WTC11 (cell line): ENCODE results near the gene AGER. TPM values are rescaled to one million over a fixed set of nuclear protein-coding genes. Genes with fewer than 3 reads are reported as not detected.

Experiments used
- ATAC-seq: fragments of 200-7000 bp; cut with Tn5 transposase; 2 replicates; pipeline ENCODE4 v1.10.0; 2021; ENCODE audit warnings: mild to moderate bottlenecking, moderate library complexity
- CTCF ChIA-PET: fragments of 300-600 bp; sonication (Branson Sonifier 250); formaldehyde crosslinking; loops from one replicate; lab custom pipeline; 2021; ENCODE audit warnings: antibody characterized with exemption; lab: Charles Lee
- POLR2A ChIA-PET: fragments of 350-600 bp; sonication (Branson Sonifier 250); formaldehyde crosslinking; loops from one replicate; lab custom pipeline; 2021; ENCODE audit warnings: antibody characterized with exemption; lab: Charles Lee
- DNase-seq: peaks from one replicate; pipeline ENCODE4 v3.0.0; 2021; ENCODE audit warnings: low spot score
- H3K27ac Mint-ChIP-seq: 2 replicates; pipeline ENCODE4 v1.8.0; 2021; ENCODE audit warnings: mixed read lengths
- H3K27me3 Mint-ChIP-seq: 2 replicates; pipeline ENCODE4 v1.8.0; 2021; ENCODE audit warnings: low read depth, mild to moderate bottlenecking, moderate library complexity, mixed read lengths
- H3K36me3 Mint-ChIP-seq: 2 replicates; pipeline ENCODE4 v1.8.0; 2021; ENCODE audit warnings: mixed read lengths
- H3K4me1 Mint-ChIP-seq: 2 replicates; pipeline ENCODE4 v1.8.0; 2022; ENCODE audit warnings: mixed read lengths
- H3K4me3 Mint-ChIP-seq: 2 replicates; pipeline ENCODE4 v1.8.0; 2021; ENCODE audit warnings: mild to moderate bottlenecking, moderate library complexity, mixed read lengths
- H3K9me3 Mint-ChIP-seq: 2 replicates; pipeline ENCODE4 v1.8.0; 2021; ENCODE audit warnings: mixed read lengths
- CREM ChIP-seq: sonication (generic); formaldehyde crosslinking; IDR thresholded peaks from 2 replicates; pipeline ENCODE4 v1.8.1; 2022; ENCODE audit warnings: mild to moderate bottlenecking, missing genetic modification reagents, moderate library complexity
- ERG ChIP-seq: fragments of 250-450 bp; sonication (Bioruptor Pico); IDR thresholded peaks from 2 replicates; pipeline ENCODE4 v1.8.0; 2021; ENCODE audit warnings: mild to moderate bottlenecking
- FOXJ3 ChIP-seq: sonication (generic); formaldehyde crosslinking; IDR thresholded peaks from 2 replicates; pipeline ENCODE4 v1.9.0; 2021; ENCODE audit warnings: missing genetic modification reagents, mild to moderate bottlenecking, borderline replicate concordance
- FOXP4 ChIP-seq: sonication (generic); formaldehyde crosslinking; IDR thresholded peaks from 2 replicates; pipeline ENCODE4 v1.8.0; 2022; ENCODE audit warnings: mild to moderate bottlenecking, missing genetic modification reagents
- IRF2 ChIP-seq: sonication (generic); formaldehyde crosslinking; IDR thresholded peaks from 2 replicates; pipeline ENCODE4 v1.8.0; 2022; ENCODE audit warnings: low read depth, missing genetic modification reagents, borderline replicate concordance
- JUN ChIP-seq: sonication (generic); formaldehyde crosslinking; IDR thresholded peaks from 2 replicates; pipeline ENCODE4 v1.8.0; 2023; ENCODE audit warnings: mild to moderate bottlenecking, missing genetic modification reagents
- MAX ChIP-seq: sonication (generic); formaldehyde crosslinking; IDR thresholded peaks from 2 replicates; pipeline ENCODE4 v1.8.0; 2022; ENCODE audit warnings: mild to moderate bottlenecking, missing genetic modification reagents
- NFYB ChIP-seq: sonication (generic); formaldehyde crosslinking; conservative IDR thresholded peaks from 2 replicates; pipeline ENCODE4 v1.8.0; 2022; ENCODE audit warnings: low read depth, missing genetic modification reagents
- NR2C2 ChIP-seq: sonication (generic); formaldehyde crosslinking; IDR thresholded peaks from 2 replicates; pipeline ENCODE4 v1.8.0; 2022; ENCODE audit warnings: mild to moderate bottlenecking, missing genetic modification reagents
- PRRX2 ChIP-seq: fragments of 250-450 bp; sonication (Bioruptor Pico); IDR thresholded peaks from 2 replicates; pipeline ENCODE4 v1.8.0; 2021; ENCODE audit warnings: mild to moderate bottlenecking
- STAT6 ChIP-seq: sonication (generic); formaldehyde crosslinking; conservative IDR thresholded peaks from 2 replicates; pipeline ENCODE4 v1.8.1; 2023; ENCODE audit warnings: mild to moderate bottlenecking, low read depth, missing genetic modification reagents, moderate library complexity
- TCF7 ChIP-seq: sonication (generic); formaldehyde crosslinking; IDR thresholded peaks from 2 replicates; pipeline ENCODE4 v1.8.0; 2022; ENCODE audit warnings: mild to moderate bottlenecking, low read depth, missing genetic modification reagents, moderate library complexity
- TP53 ChIP-seq: sonication (generic); formaldehyde crosslinking; IDR thresholded peaks from 2 replicates; pipeline ENCODE4 v1.8.1; 2023; ENCODE audit warnings: mild to moderate bottlenecking, missing genetic modification reagents
- ZBTB43 ChIP-seq: sonication (generic); formaldehyde crosslinking; IDR thresholded peaks from 2 replicates; pipeline ENCODE4 v1.8.1; 2023; ENCODE audit warnings: mild to moderate bottlenecking, missing genetic modification reagents
- ZNF396 ChIP-seq: fragments of 250-450 bp; sonication (Bioruptor Pico); IDR thresholded peaks from 2 replicates; pipeline ENCODE4 v1.8.0; 2021; ENCODE audit warnings: mild to moderate bottlenecking, moderate library complexity, borderline replicate concordance
- ZNF425 ChIP-seq: fragments of 250-450 bp; sonication (Bioruptor Pico); conservative IDR thresholded peaks from 2 replicates; pipeline ENCODE4 v1.9.0; 2021; ENCODE audit warnings: mild to moderate bottlenecking
- ZNF532 ChIP-seq: fragments of 250-450 bp; sonication (Bioruptor Pico); IDR thresholded peaks from 2 replicates; pipeline ENCODE4 v1.9.0; 2021; ENCODE audit warnings: mild to moderate bottlenecking, borderline replicate concordance
- total RNA-seq: library from RNA; stranded (reverse); gene quantifications from 3 replicates; pipeline ENCODE4 v1.2.3, GENCODE V29; 2021

The AGER gene
- total RNA-seq, 1 experiment from 2014 or later = 18.1 TPM

GRCh38 chr6:32198345-32198696 lies 14.3 kb upstream of the AGER start (continued):
- TF ChIP-seq ZNF532 (CRISPR knock-in tag) (no peak), TP53 (CRISPR knock-in tag) (no peak), JUN (CRISPR knock-in tag) (no peak), STAT6 (CRISPR knock-in tag) (no peak), ZNF425 (no peak), FOXJ3 (CRISPR knock-in tag) (no peak), NR2C2 (no peak), NFYB (no peak), ERG (no peak), TCF7 (CRISPR knock-in tag) (no peak), IRF2 (CRISPR knock-in tag) (no peak)
- TF ChIP-seq, all 79 proteins: peak for 0

- DNase-seq = no peak
- POLR2A ChIA-PET = no interaction called here
- no peaks in the 10 kb centered on the region for H3K9me3 Mint-ChIP-seq
- H3K27ac Mint-ChIP-seq = peak overlapping the region; percentile 100
- peaks cover 41% of the 10 kb centered on the region for H3K4me1 Mint-ChIP-seq
- H3K36me3 Mint-ChIP-seq = no peaks in the 10 kb centered on the region
- peak overlapping the region; percentile 95 for H3K4me3 Mint-ChIP-seq
- CTCF ChIA-PET = interaction anchor here (0.7 to 1.8 kb wide), 3 partner anchors 16 to 800 kb away, joined by 3 to 5 read pairs (median 3); no protein-coding TSS in a partner anchor
- ATAC-seq = no peak
- H3K27me3 Mint-ChIP-seq = peaks cover 3% of the 10 kb centered on the region; the same call in 1 of the 2 replicates
- no peak for TF ChIP-seq MAX (CRISPR knock-in tag)
- TF ChIP-seq ZNF396 (CRISPR knock-in tag) = no peak
- no peak for TF ChIP-seq ERG
- no peak for TF ChIP-seq IRF2 (CRISPR knock-in tag)
- TF ChIP-seq PRRX2 (CRISPR knock-in tag) = no peak
- peak; percentile 60; the same call in 1 of the 2 replicates for TF ChIP-seq ZBTB43 (CRISPR knock-in tag)
- TF ChIP-seq FOXP4 (CRISPR knock-in tag) = no peak
- TF ChIP-seq CREM = no peak
These were observed 12.9 kb upstream of the AGER start for GRCh38 chr6:32196682-32197616.
